Measurements from ENCODE around the gene ACOT8.

Gene ACOT8

DNA sequence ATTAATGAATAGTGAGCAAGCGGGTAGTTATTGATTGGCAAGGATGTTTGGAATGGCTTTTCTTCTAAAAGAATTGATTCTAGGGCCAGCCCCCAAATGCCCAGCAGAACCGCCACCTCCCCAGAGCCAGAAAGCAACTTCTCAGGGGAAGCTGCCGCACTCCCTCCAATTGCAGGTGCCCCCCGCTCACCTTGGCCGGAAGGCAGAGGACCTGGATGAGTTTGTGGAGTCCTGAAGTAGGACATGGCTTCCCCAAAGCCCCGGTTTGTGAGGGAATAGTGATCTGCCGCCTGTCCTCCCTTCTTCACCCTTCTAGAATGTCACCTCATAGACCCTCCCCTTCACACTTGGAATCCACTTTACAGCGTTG is 30.1 kb upstream of the ACOT8 start, which contains the start of gene SPATA25:
Gene SPATA25 (minus strand): TSS at position 277 of the 370 bp plus-strand sequence. CDS start 32 bp downstream, at position 245.
- in situ Hi-C loops (cut with MboI; ENCODE audit: low sequenced_read_pairs, unreplicated experiment): no loop called here
- TF ChIP-seq, protein P1, sequence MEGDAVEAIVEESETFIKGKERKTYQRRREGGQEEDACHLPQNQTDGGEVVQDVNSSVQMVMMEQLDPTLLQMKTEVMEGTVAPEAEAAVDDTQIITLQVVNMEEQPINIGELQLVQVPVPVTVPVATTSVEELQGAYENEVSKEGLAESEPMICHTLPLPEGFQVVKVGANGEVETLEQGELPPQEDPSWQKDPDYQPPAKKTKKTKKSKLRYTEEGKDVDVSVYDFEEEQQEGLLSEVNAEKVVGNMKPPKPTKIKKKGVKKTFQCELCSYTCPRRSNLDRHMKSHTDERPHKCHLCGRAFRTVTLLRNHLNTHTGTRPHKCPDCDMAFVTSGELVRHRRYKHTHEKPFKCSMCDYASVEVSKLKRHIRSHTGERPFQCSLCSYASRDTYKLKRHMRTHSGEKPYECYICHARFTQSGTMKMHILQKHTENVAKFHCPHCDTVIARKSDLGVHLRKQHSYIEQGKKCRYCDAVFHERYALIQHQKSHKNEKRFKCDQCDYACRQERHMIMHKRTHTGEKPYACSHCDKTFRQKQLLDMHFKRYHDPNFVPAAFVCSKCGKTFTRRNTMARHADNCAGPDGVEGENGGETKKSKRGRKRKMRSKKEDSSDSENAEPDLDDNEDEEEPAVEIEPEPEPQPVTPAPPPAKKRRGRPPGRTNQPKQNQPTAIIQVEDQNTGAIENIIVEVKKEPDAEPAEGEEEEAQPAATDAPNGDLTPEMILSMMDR (IDR thresholded peaks at IDR 0.05; ENCODE audit: borderline replicate concordance, control extremely low read depth, extremely low read depth, insufficient read depth, missing control alignments): no peak
- no peak for DNase-seq (ENCODE audit: low spot score)

DNA sequence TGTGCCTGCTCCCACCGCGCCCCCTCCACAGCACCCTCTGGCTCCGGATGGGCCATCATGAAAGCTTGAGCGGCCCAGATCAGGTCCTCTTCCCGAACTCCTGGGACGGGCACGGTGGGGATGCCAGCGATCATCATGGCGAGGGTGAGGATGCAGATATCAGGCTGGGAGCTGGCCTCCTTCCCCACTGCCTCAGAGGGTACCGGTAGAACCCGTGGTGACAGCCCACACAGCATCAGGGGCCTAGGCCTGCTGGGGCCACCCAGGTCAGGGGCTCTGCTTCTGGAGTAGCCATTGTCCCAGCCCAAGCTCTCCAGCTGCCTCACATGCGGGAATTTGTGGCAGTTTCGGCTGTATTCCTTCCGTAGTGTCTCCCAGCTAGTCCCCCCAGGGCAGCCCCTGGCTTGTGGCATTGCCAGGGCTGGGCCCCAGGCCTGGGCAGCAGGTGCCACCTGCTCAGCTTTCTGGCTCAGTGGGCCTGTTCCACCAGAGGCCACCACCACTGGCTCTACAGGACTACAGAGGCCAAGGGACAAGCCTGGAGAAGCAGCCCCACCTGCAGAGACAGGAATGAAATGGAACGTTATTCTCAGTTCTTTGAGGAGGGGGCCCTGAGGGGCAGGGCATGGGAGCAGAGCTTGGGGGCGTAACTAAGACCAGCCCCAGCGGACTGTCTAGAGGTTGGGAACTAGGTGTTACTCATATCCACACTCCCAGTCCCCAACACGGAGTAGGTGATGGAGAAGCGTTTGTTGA is 29.6 kb upstream of the ACOT8 start:
- TF ChIP-seq, protein P1 (IDR thresholded peaks at IDR 0.05; ENCODE audit: borderline replicate concordance, control extremely low read depth, extremely low read depth, insufficient read depth, missing control alignments): no peak
- in situ Hi-C loops (cut with MboI; ENCODE audit: low sequenced_read_pairs, unreplicated experiment): no loop called here

DNA sequence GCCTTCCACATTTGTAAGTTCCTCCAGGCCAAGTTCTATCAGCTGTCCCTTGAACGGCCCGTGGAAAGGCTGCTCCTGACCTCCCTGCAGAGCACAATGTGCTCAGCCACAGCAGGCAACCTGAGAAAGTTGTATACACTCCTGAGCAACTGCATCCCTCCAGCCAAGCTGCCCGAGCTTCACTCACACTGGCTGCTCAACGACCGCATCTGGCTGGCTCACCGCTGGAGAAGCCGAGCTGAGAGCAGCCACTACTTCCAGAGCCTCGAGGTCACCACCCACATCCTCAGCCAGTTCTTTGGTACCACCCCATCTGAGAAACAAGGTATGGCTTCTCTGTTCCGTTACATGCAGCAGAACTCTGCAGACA is 25.9 kb upstream of the ACOT8 start:
- TF ChIP-seq, protein P1 (IDR thresholded peaks at IDR 0.05; ENCODE audit: borderline replicate concordance, control extremely low read depth, extremely low read depth, insufficient read depth, missing control alignments): no peak
- no peak for DNase-seq (ENCODE audit: low spot score)
- in situ Hi-C loops (cut with MboI; ENCODE audit: low sequenced_read_pairs, unreplicated experiment): no loop called here

More for the DNA sequence above, 29.6 kb upstream of the ACOT8 start:
- no peak for DNase-seq (ENCODE audit: low spot score)

DNA sequence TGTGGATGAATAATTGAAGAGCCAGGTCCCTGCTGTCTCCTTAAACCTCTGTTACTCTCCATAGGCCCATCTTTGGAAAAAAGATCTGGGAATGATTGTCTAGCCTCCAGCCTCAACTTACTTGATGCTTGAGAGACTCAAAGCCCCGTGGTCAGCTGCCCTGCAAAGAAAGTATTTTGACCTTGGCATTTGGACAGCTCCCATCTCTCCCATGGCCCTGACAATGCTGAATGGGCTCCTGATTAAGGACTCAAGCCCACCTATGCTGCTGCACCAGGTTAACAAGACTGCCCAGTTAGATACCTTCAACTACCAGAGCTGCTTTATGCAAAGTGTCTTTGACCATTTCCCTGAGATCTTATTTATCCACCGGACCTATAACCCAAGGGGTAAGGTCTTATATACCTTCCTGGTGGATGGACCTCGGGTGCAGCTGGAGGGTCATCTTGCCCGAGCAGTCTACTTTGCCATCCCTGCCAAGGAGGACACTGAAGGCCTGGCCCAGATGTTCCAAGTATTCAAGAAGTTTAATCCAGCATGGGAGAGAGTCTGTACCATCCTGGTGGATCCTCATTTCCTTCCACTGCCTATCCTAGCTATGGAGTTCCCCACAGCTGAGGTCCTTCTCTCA is 25.4 kb upstream of the ACOT8 start:
- no peak for DNase-seq (ENCODE audit: low spot score)
- in situ Hi-C loops (cut with MboI; ENCODE audit: low sequenced_read_pairs, unreplicated experiment): no loop called here
- TF ChIP-seq, protein P1 (IDR thresholded peaks at IDR 0.05; ENCODE audit: borderline replicate concordance, control extremely low read depth, extremely low read depth, insufficient read depth, missing control alignments): no peak

DNA sequence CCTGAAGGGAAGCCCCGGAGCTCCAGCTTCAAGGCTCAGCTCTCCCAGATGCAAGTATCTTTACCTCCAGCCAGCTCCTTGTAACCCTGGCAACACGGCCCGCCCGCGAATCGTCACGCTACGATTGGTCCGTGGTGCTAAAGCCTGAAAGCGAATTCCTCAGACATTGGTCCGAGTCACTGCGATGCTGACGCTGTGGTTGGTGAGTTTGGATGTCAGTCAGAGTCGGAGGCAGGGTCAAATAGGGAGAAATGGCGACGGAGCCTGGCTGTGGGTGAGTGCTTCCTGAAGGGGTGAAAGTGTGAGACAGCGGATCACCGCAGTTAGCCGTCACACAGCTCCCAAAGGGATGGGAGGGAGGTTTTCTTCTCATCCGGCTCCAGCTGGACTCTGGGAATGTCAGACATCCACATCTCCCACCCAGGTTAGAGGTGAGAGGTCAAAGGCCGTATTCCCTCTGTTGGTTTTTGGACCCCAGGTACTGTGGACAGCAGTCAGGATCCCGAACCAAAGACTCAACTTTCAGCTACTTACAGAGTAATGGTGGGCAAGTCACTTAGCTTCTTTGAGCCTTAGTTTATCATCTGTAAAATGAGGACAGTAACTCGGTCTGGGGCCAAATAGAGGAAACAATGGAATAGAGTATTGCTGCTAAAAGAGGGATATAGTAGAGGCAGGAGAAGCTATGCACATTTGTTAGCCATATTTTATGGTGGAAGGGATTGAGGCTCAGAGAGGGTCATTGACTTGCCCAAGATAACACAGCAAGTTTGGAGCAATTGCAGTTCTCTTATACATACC is 24.0 kb upstream of the ACOT8 start, which contains the start of gene ZSWIM1:
Gene ZSWIM1 (plus strand): TSS at position 240 of the 801 bp plus-strand sequence. CDS start 1,366 bp downstream, outside the sequence.
- TF ChIP-seq, protein P1 (IDR thresholded peaks at IDR 0.05; ENCODE audit: borderline replicate concordance, control extremely low read depth, extremely low read depth, insufficient read depth, missing control alignments): no peak
- in situ Hi-C loops (cut with MboI; ENCODE audit: low sequenced_read_pairs, unreplicated experiment): no loop called here
- DNase-seq (ENCODE audit: low spot score): peak; percentile 98

DNA sequence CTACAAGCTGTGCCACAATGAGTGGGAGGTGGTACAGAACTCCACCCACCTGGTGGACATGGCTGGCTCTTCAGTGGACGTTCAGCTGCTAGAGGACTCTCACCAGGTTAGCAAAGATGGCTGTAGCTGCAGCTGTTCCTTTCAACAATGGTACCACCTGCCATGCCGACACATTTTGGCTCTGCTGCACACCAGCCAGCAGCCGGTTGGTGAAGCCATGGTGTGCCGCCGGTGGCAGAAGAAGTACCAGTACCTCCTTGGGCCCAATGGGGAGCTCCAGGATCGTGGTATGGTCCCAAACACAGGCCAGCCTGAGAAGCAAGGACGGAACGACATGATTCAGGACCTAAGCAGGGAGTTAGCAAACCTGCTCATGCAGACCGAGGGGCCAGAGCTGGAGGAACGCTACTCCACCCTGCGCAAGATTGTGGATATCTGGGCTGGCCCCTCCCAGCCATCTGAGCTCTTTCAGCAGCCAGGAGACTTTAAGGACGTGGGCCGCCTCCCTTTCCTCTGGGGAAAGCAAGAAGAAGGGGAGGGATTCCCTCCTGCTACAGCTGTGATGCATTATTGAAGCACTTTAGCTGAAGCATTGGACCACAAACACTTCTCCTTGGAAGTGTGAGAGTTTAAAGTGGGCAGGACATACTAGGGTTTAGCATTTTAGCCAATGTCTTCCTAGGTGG is 21.0 kb upstream of the ACOT8 start:
- TF ChIP-seq, protein P1 (IDR thresholded peaks at IDR 0.05; ENCODE audit: borderline replicate concordance, control extremely low read depth, extremely low read depth, insufficient read depth, missing control alignments): no peak
- in situ Hi-C loops (cut with MboI; ENCODE audit: low sequenced_read_pairs, unreplicated experiment): no loop called here
- no peak for DNase-seq (ENCODE audit: low spot score)

Data from GM13976 (cell line).